GM23248 (cell line): ENCODE results near the gene FADS3.

Experiments used
- EZH2 ChIP-seq: fragments of 200-600 bp; sonication (generic); IDR thresholded peaks from 2 replicates; pipeline ENCODE4 v1.6.1; 2018; ENCODE audit warnings: antibody characterized with exemption, mild to moderate bottlenecking; ENCODE audit not compliant: insufficient read depth, poor library complexity, severe bottlenecking
- EZH2phosphoT487 ChIP-seq: fragments of 200-600 bp; sonication (generic); IDR thresholded peaks from 2 replicates; pipeline ENCODE4 v1.6.1; 2018; ENCODE audit warnings: antibody characterized with exemption, moderate library complexity, mild to moderate bottlenecking, low read depth; ENCODE audit not compliant: insufficient read depth

DNA sequence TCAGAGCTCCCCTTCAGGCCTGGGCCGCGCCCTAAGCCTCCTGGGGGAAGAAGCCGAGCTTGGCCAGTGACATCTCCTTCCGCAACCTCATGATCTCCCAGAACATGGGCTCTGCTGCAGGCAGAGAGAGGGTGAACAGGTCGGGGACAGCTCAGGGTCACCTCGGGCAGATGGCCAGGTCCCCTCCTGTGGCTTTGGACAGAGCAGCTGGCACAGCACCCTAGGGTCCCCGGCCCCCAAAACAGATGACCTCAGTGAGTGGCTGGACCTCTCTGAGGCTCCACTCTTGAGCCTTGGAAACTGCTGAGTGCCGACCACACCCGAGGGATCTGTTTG is 6.9 kb upstream of the FADS3 start:
- TF ChIP-seq EZH2 (no peak), EZH2phosphoT487 (no peak)
